ENCODE results near the gene DNAH11. TPM values are rescaled to one million over a fixed set of nuclear protein-coding genes. Genes with fewer than 3 reads are reported as not detected.

DNAH11 gene
- total and polyA plus RNA-seq, 2 of the 8 experiments (the other 6 are each of a cell fraction or from before 2014, with no cell fraction given), result 1.8 to 4.9 TPM

GRCh38 chr7:21758286-21758685, 215.4 kb downstream of the DNAH11 start:
- FAIRE-seq, result no peak
- H3K27ac ChIP-seq (ENCODE audit: low read depth, low read length), result no peak overlapping the region
- TF ChIP-seq HDAC6 (IDR thresholded peaks at IDR 0.05; ENCODE audit: low read depth, low read length), result no peak
- no peak for TF ChIP-seq CHD1 (IDR thresholded peaks at IDR 0.05; ENCODE audit: low read depth, low read length)
- TF ChIP-seq EZH2 (IDR thresholded peaks at IDR 0.05; ENCODE audit: low read depth, low read length, severe bottlenecking), result no peak
- TF ChIP-seq KDM1A (IDR thresholded peaks at IDR 0.05; ENCODE audit: borderline replicate concordance, low read length), result no peak
- TF ChIP-seq SP1 (IDR thresholded peaks at IDR 0.05; ENCODE audit: low read depth, low read length), result no peak
- TF ChIP-seq TEAD4 (IDR thresholded peaks at IDR 0.05; ENCODE audit: low read depth, low read length), result no peak
- no peak for TF ChIP-seq GABPA (IDR thresholded peaks at IDR 0.05; ENCODE audit: borderline replicate concordance, insufficient read depth, low read length)
- no peak for TF ChIP-seq E2F6 (IDR thresholded peaks at IDR 0.05)
- no peak for TF ChIP-seq SAP30 (IDR thresholded peaks at IDR 0.05; ENCODE audit: insufficient read depth, insufficient replicate concordance, low read length)
- no peak for TF ChIP-seq POLR2AphosphoS5 (IDR thresholded peaks at IDR 0.05; ENCODE audit: low read depth, low read length)
- TF ChIP-seq ASH2L (IDR thresholded peaks at IDR 0.05; ENCODE audit: low read length), result no peak
- no peak for TF ChIP-seq SIN3A (conservative IDR thresholded peaks at IDR 0.05 in 1 of 2, IDR thresholded peaks at IDR 0.05 in 1 of 2; ENCODE audit: low read depth in 1 of 2, low read length in 2 of 2)

More at GRCh38 chr7:21758286-21758685, 215.4 kb downstream of the DNAH11 start:
- Histone ChIP-seq H3K4ac (replicated peaks; ENCODE audit: insufficient read length, low read depth, low read length) (no peak overlapping the region), H2AFZ (ENCODE audit: low read length) (no peak overlapping the region), H3K18ac (ENCODE audit: extremely low read depth, low read length) (no peak overlapping the region), H2BK15ac (ENCODE audit: low read length) (no peak overlapping the region), H3K23ac (ENCODE audit: insufficient read length) (no peak overlapping the region), H2BK5ac (ENCODE audit: low read depth, low read length) (no peak overlapping the region), H3K36me3 (ENCODE audit: control insufficient read depth in 2 of 4, insufficient read depth in 4 of 4, low read length in 3 of 4) (no peaks in the 10 kb centered on the region), H4K8ac (ENCODE audit: extremely low read depth, insufficient read depth, low read length) (no peak overlapping the region), H3K9ac (replicated peaks in 1 of 4; ENCODE audit: extremely low read depth in 1 of 4, low read depth in 3 of 4, low read length in 3 of 4) (no peak overlapping the region), H3K79me1 (ENCODE audit: low read depth, low read length) (no peaks in the 10 kb centered on the region), H2BK120ac (replicated peaks; ENCODE audit: low read depth, low read length) (no peak overlapping the region), H3K4me3 (ENCODE audit: extremely low read depth in 1 of 4, insufficient read depth in 2 of 4, low read depth in 3 of 4, low read length in 4 of 4) (no peak overlapping the region), H2BK20ac (ENCODE audit: low read length) (no peak overlapping the region), H3K4me1 (replicated peaks in 1 of 4; ENCODE audit: control insufficient read depth in 3 of 4, insufficient read depth in 4 of 4, low read length in 3 of 4) (peaks cover 0 to 12% (median 6%) of the 10 kb centered on the region in 4 experiments; a peak in 3 of 7 replicates), H4K20me1 (replicated peaks in 1 of 2; ENCODE audit: control insufficient read depth in 1 of 2, insufficient read depth in 2 of 2, low read length in 2 of 2) (no peaks in the 10 kb centered on the region), H4K91ac (replicated peaks; ENCODE audit: insufficient read length, low read length) (no peak overlapping the region), H3K4me2 (ENCODE audit: insufficient read depth in 1 of 2, low read depth in 2 of 2, low read length in 2 of 2) (no peak overlapping the region), H3K14ac (ENCODE audit: insufficient read length) (no peak overlapping the region), H3K79me2 (ENCODE audit: control insufficient read depth in 1 of 2, insufficient read depth in 2 of 2, low read length in 2 of 2) (no peaks in the 10 kb centered on the region), H2BK12ac (ENCODE audit: low read depth, low read length) (no peak overlapping the region), H3K56ac (replicated peaks; ENCODE audit: insufficient read length, low read depth, low read length) (no peak overlapping the region), H3K9me3 (ENCODE audit: insufficient read depth in 2 of 2, low read depth in 1 of 2, low read length in 1 of 2) (no peaks in the 10 kb centered on the region), H4K5ac (ENCODE audit: insufficient read length, low read depth, low read length) (no peak overlapping the region), H2AK5ac (ENCODE audit: low read depth, low read length) (no peak overlapping the region), H3K23me2 (ENCODE audit: low read depth, low read length) (no peaks in the 10 kb centered on the region), H3K27me3 (replicated peaks in 1 of 4; ENCODE audit: control insufficient read depth in 3 of 4, extremely low read depth in 1 of 4, insufficient read depth in 3 of 4, low read length in 3 of 4) (no peaks in the 10 kb centered on the region)
- no peak for DNase-seq (ENCODE audit: low read depth in 1 of 2, low spot score in 2 of 2)
- 88% methylated on average over 3 of the region's 3 CpGs; no CpG with 5 or more reads in 1 of the 2 experiments for WGBS, 2 experiments (ENCODE audit: extremely low coverage in 1 of 2, insufficient coverage in 1 of 2, insufficient read length in 1 of 2, insufficient replicate concordance in 2 of 2, low coverage in 1 of 2, low lambda C conversion rate in 2 of 2, missing lambda C conversion rate in 1 of 2)
- ChIA-PET CTCF (ENCODE audit: partially characterized antibody) (interaction anchor here (0.6 to 1.8 kb wide), 3 partner anchors 9 to 448 kb away, joined by 3 to 6 read pairs (median 3); no protein-coding TSS in a partner anchor), POLR2A (ENCODE audit: partially characterized antibody) (interaction anchor here (0.7 kb wide), 1 partner anchor 112 kb away, joined by 3 read pairs; no protein-coding TSS in a partner anchor)
